Tibial artery (tissue), 4 donors: Measurements from ENCODE around the gene MPHOSPH6.
A peak's percentile ranks its signal among the peaks of the same experiment; 100 is the strongest.
"Not testable (repeated sequence)": the region's sequence is repeated elsewhere in the genome, so short reads cannot be mapped to it uniquely, and the experiment has no call there.

Experiments
- DNase-seq, 2 donors: peaks; one replicate each; pipeline ENCODE4 v3.0.0-alpha.2; 2019
- H3K27ac ChIP-seq, 2 donors: fragments of 200-600 bp; sonication (generic) in 1 of 2; 1 replicate in 1 of 2; 2 replicates in 1 of 2; pipeline ENCODE4 v1.5.1; 2018 to 2019; ENCODE audit warnings: mild to moderate bottlenecking in 1 of 2
- H3K27me3 ChIP-seq, 2 donors: fragments of 200-600 bp; sonication (generic) in 1 of 2; one replicate each; pipeline versions ENCODE4 v1.5.1 to v1.6.0; 2016 to 2019
- H3K36me3 ChIP-seq, 3 donors: fragments of 200-600 bp; sonication (generic) in 2 of 3; one replicate each; pipeline ENCODE4 v1.5.1; 2016 to 2019; ENCODE audit warnings: mild to moderate bottlenecking in 2 of 3
- H3K4me1 ChIP-seq, 4 donors: fragments of 200-600 bp; sonication (generic) in 2 of 4; 1 replicate in 3 of 4; 2 replicates in 1 of 4; pipeline ENCODE4 v1.5.1; 2016 to 2019
- H3K4me3 ChIP-seq, 2 donors: fragments of 200-600 bp; sonication (generic) in 1 of 2; 1 replicate in 1 of 2; 2 replicates in 1 of 2; pipeline ENCODE4 v1.5.1; 2018 to 2019; ENCODE audit warnings: mild to moderate bottlenecking in 2 of 2
- H3K9me3 ChIP-seq, 3 donors: fragments of 200-600 bp; sonication (generic) in 1 of 3; one replicate each; pipeline ENCODE4 v1.5.1; 2016 to 2019
- CTCF ChIP-seq, 2 experiments: fragments of 200-600 bp in 1 of 2; fragments of 450-650 bp in 1 of 2; IDR thresholded peaks; one replicate each; pipeline ENCODE4 v1.5.1; 2017 to 2019; ENCODE audit warnings: antibody characterized with exemption in 2 of 2, mild to moderate bottlenecking in 1 of 2, moderate library complexity in 1 of 2
- intact Hi-C: fragments of 100-400 bp; cut with DNase I; formaldehyde crosslinking; loops from one replicate; pipeline ENCODE4 v1.15.0; 2023; ENCODE audit warnings: low total_unique reads

The MPHOSPH6 gene

GRCh38 chr16:82169861-82170845 lies at the start of gene MPHOSPH6:
TSS of gene MPHOSPH6 (minus strand) at chr16:82170224. CDS start at chr16:82170175, 49 bp downstream.
- intact Hi-C loops, result no loop called here

GRCh38 chr16:82219298-82219697 lies 49.3 kb upstream of the MPHOSPH6 start:
- Histone ChIP-seq H3K36me3 (no peaks in the 10 kb centered on the region), H3K27me3 (peaks cover 0 to 4% of the 10 kb centered on the region in 2 donors)
- intact Hi-C loops, result no loop called here

More at GRCh38 chr16:82169861-82170845, at the start of gene MPHOSPH6:
- peak within 1 kb of the TSS; percentile 69 to 72 for H3K4me3 ChIP-seq
- H3K4me1 ChIP-seq, result peaks cover 0 to 15% (median 10%) of the 10 kb centered on the region in 4 donors
- H3K27me3 ChIP-seq, result peaks cover 0 to 16% of the 10 kb centered on the region in 2 donors
- H3K27ac ChIP-seq, result peak within 1 kb of the TSS; percentile 75 to 81
- H3K36me3 ChIP-seq, result no peaks in the 10 kb centered on the region
- no peak for TF ChIP-seq CTCF (IDR thresholded peaks at IDR 0.05)
- no peaks in the 10 kb centered on the region for H3K9me3 ChIP-seq
- peak; percentile 88 to 93 for DNase-seq

DNA sequence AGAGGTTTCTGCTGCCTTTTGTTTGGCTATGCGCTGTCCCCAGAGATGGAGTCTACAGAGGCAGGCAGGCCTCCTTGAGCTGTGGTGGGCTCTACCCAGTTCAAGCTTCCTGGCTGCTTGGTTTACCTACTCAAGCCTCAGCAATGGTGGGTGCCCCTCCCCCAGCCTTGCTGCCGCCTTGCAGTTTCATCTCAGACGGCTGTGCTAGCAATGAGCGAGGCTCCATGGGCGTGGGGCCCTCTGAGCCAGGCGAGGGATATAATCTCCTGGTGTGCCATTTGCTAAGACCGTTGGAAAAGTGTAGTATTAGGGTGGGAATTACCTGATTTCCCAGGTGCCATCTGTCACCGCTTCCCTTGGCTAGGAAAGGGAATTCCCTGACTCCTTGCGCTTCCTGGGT lies 39.3 kb upstream of the MPHOSPH6 start:
- H3K27ac ChIP-seq, H3K27me3 ChIP-seq, intact Hi-C loops, H3K4me3 ChIP-seq, H3K4me1 ChIP-seq, DNase-seq, H3K36me3 ChIP-seq: not testable (repeated sequence)
- H3K9me3 ChIP-seq, result peaks cover 0 to 17% (median 0%) of the 10 kb centered on the region in 3 donors

More at GRCh38 chr16:82219298-82219697, 49.3 kb upstream of the MPHOSPH6 start:
- TF ChIP-seq CTCF (IDR thresholded peaks at IDR 0.05), result no peak
- H3K27ac ChIP-seq, result no peak overlapping the region
- no peaks in the 10 kb centered on the region for H3K9me3 ChIP-seq
- DNase-seq, result no peak
- H3K4me1 ChIP-seq, result no peaks in the 10 kb centered on the region
- no peak overlapping the region for H3K4me3 ChIP-seq

GRCh38 chr16:82203198-82203597 lies 33.2 kb upstream of the MPHOSPH6 start:
- H3K36me3 ChIP-seq, result no peaks in the 10 kb centered on the region
- no peaks in the 10 kb centered on the region for H3K4me1 ChIP-seq
- H3K27me3 ChIP-seq, result no peaks in the 10 kb centered on the region
- no peak for TF ChIP-seq CTCF (IDR thresholded peaks at IDR 0.05)
- no peak for DNase-seq
- no peak overlapping the region for H3K27ac ChIP-seq
- intact Hi-C loops, result no loop called here
- H3K9me3 ChIP-seq, result no peaks in the 10 kb centered on the region
- H3K4me3 ChIP-seq, result no peak overlapping the region

GRCh38 chr16:82201926-82202325 lies 31.9 kb upstream of the MPHOSPH6 start:
- Histone ChIP-seq H3K9me3 (no peaks in the 10 kb centered on the region), H3K27me3 (no peaks in the 10 kb centered on the region), H3K27ac (no peak overlapping the region), H3K4me3 (no peak overlapping the region), H3K36me3 (no peaks in the 10 kb centered on the region), H3K4me1 (no peaks in the 10 kb centered on the region)
- intact Hi-C loops, result no loop called here
- no peak for TF ChIP-seq CTCF (IDR thresholded peaks at IDR 0.05)
- DNase-seq, result no peak

DNA sequence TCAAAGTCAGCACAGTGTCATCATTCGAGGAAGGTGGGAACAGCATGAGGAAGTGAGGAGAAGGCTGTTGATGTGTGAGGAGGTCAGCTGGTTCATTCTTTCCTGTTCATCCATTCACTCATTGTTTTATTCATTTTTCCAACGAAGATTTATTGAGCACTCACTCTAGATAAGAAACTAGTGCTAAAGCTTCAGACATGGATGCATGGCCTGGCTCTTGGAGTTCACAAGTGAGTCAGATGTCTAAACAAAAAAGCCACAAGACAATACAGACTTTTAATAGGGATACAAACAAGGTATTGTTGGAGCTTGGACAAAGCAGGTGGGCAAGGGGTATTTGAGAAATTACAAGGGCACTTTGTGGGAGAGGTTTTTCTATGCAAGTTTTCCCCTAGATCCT lies 31.3 kb upstream of the MPHOSPH6 start:
- intact Hi-C loops, result no loop called here
- H3K9me3 ChIP-seq, result no peaks in the 10 kb centered on the region
- H3K27me3 ChIP-seq, result no peaks in the 10 kb centered on the region
- H3K27ac ChIP-seq, result no peak overlapping the region
- no peak for DNase-seq
- no peak for TF ChIP-seq CTCF (IDR thresholded peaks at IDR 0.05)
- no peaks in the 10 kb centered on the region for H3K4me1 ChIP-seq
- no peak overlapping the region for H3K4me3 ChIP-seq
- H3K36me3 ChIP-seq, result no peaks in the 10 kb centered on the region
